ENCODE data around the gene MB21D2. TPM values are rescaled to one million over a fixed set of nuclear protein-coding genes. Genes with fewer than 3 reads are reported as not detected.
"Not testable (repeated sequence)": the region's sequence is repeated elsewhere in the genome, so short reads cannot be mapped to it uniquely, and the experiment has no call there.

MB21D2 gene
- total RNA-seq, 3 donors from 2014 or later = 3.0 to 4.6 (median 3.4) TPM

DNA sequence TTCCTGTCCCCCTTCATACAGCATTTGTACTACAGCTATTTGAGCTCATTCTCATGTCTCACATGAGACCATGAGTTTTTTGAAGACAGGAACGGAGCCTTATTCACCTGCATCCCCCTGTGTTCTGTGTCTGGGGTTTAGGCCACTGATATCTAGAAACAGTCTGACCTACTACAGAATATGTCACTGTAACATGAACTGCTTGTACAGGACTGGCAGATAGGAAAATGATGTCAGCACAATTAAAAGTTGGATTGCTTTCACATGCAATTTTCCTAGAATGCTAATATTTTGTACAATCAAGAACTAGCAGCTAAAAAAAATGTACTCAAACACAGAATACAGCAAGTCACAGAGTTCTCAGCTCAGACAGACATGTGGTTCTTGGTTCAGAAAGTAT lies 99.5 kb downstream of the MB21D2 start:
- Mint-ChIP-seq H3K27me3 (ENCODE audit: low read depth) (no peaks in the 10 kb centered on the region), H3K36me3 (ENCODE audit: insufficient read depth) (no peaks in the 10 kb centered on the region), H3K4me1 (ENCODE audit: low read depth) (peaks cover 37% of the 10 kb centered on the region), H3K4me3 (no peak overlapping the region), H3K9me3 (no peaks in the 10 kb centered on the region)
- no peak for ATAC-seq
- no peak for DNase-seq

DNA sequence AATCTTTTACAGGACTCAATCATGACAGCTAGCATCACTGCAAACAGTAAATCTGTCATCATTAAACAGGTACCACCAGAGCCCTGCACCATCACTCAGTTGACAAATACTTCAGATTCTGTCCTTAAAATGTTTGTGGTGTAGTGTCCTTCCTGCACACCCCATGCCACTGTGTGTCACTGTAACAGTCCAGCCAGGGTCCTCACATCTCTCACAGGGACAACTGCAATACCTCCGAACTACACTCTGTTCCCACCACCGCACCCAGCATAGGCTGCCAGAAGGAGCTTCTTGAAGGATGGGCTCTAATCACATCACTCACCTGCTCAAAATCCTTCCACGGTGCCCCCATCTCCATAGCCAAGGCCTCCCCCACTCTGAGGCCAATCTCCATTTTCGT lies 100.2 kb downstream of the MB21D2 start:
- Mint-ChIP-seq H3K36me3 (ENCODE audit: insufficient read depth) (no peaks in the 10 kb centered on the region), H3K4me3 (no peak overlapping the region), H3K4me1 (ENCODE audit: low read depth) (peaks cover 40% of the 10 kb centered on the region), H3K27me3 (ENCODE audit: low read depth) (no peaks in the 10 kb centered on the region), H3K9me3 (no peaks in the 10 kb centered on the region)
- DNase-seq (no peak), ATAC-seq (peak in 1 of 2 donors; percentile 18)

DNA sequence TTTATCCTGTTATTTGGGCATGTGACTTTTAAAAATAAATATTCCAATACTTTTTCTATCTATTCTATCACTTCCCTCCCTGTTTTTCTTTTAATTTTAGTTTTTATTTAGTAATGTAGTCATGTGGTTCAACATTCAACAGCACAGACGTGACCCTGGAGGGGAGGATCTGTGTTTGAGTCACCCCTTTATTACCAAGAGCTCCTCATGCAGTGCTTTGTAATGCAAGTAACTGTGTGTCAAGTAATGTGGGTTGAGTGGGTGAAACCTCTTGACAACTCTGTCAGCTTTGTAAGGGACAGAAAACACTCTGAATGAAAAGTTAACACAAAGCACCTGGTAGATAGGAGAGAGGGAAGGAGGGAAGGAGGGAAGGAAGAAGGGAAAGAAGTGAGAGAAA lies 100.6 kb downstream of the MB21D2 start:
- Mint-ChIP-seq H3K4me1 (ENCODE audit: low read depth) (peaks cover 40% of the 10 kb centered on the region), H3K27me3 (ENCODE audit: low read depth) (no peaks in the 10 kb centered on the region), H3K36me3 (ENCODE audit: insufficient read depth) (no peaks in the 10 kb centered on the region), H3K4me3 (no peak overlapping the region), H3K9me3 (no peaks in the 10 kb centered on the region)
- no peak for DNase-seq
- ATAC-seq = peak; percentile 73 to 74

DNA sequence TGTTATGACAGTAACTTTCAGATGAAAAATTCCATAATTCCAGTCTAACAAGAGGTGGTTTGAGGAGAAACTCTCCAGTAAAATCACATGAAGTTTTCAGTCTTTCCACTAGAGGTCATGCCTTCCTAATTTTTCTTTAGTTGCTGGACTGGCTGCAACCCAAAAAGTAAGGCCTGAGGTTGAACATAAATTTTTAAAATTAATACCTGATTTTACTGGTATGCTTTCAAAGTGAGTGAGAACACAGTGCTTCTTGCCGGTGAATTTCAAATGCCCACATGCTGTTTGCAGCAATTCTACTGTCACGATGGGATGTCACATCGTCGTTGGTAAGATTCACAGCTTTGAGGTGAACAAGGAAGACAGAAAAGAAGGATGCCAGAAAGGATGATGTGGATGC lies 101.3 kb downstream of the MB21D2 start:
- no peaks in the 10 kb centered on the region for H3K9me3 Mint-ChIP-seq
- no peak overlapping the region for H3K4me3 Mint-ChIP-seq
- DNase-seq = no peak
- peaks cover 39% of the 10 kb centered on the region for H3K4me1 Mint-ChIP-seq (ENCODE audit: low read depth)
- H3K27me3 Mint-ChIP-seq (ENCODE audit: low read depth) = no peaks in the 10 kb centered on the region
- no peaks in the 10 kb centered on the region for H3K36me3 Mint-ChIP-seq (ENCODE audit: insufficient read depth)
- ATAC-seq = no peak

DNA sequence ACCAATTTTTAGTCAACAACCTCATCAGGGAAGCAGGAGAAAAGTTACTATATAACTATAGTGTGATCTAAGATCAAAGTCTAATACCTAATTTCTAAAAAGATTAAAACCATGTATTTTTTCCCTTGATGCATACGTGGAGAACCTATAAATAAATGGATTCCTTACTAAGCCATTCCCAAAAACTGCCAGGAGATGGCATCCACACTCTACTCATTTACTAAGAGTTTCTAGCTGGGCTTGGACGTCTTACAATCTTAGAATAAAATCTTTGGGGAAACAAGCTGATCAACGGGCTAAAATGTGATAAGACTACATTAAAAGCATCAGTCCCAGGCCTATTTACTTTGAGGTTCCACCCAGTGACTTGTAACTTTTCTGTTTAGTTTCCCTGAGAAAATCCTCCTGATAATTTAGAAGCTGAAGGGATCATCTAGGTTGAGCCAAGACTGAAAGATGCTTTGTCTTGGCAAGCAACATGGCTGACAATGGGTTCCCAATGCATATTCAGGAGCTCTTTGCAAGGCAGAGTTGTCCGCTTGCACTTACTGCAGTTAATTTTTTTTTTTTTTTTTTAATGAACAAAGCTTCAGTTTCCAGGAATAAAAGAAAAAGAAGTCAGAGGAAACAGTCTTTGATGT lies 104.8 kb downstream of the MB21D2 start:
- no peaks in the 10 kb centered on the region for H3K27me3 Mint-ChIP-seq (ENCODE audit: low read depth)
- no peak for DNase-seq
- no peaks in the 10 kb centered on the region for H3K36me3 Mint-ChIP-seq (ENCODE audit: insufficient read depth)

DNA sequence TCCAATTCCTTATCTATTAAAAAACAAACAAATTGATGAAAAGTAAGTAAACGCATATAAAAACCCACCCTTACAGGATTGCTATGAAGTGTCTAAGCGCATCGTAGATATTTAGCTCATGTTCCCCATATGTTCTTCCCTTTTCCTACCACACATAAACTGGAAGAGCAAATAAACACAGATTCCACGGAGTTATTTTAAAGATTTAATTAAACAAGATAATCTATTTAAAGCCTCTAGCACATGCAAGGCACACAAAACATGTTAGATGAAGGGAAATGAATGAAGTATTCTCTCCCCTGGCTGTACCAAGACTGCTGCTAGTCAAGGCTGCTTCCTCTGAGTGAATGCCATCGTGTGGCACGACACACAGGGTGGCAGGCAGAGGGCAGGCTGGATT lies 111.9 kb downstream of the MB21D2 start:
- Mint-ChIP-seq H3K36me3 (ENCODE audit: insufficient read depth) (no peaks in the 10 kb centered on the region), H3K9me3 (no peaks in the 10 kb centered on the region), H3K27me3 (ENCODE audit: low read depth) (no peaks in the 10 kb centered on the region), H3K4me1 (ENCODE audit: low read depth) (no peaks in the 10 kb centered on the region), H3K4me3 (no peak overlapping the region)
- ATAC-seq (no peak), DNase-seq (no peak)

More for the DNA sequence above, 104.8 kb downstream of the MB21D2 start:
- Mint-ChIP-seq H3K4me3 (no peak overlapping the region), H3K4me1 (ENCODE audit: low read depth) (peaks cover 18% of the 10 kb centered on the region), H3K9me3 (no peaks in the 10 kb centered on the region)
- ATAC-seq = no peak

DNA sequence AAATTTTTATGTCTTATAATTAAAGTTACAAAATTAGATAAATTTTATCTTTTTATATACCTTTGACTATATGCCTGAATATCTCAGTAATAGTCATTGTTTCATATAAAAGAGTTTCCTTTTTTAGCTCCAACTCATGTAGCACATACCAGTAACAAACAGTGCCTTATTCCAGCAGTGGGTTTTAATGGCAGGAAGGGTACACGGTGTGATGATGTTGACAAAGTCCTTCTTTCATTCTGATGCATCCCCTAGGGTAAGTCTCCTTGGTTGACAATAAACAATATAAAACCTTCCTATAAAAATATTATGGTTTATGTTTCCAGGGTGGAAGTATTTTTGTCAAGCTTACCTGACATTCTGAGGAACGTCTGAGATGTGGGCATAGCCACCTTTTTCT lies 113.2 kb downstream of the MB21D2 start:
- no peak for DNase-seq
- no peaks in the 10 kb centered on the region for H3K36me3 Mint-ChIP-seq (ENCODE audit: insufficient read depth)
- no peaks in the 10 kb centered on the region for H3K4me1 Mint-ChIP-seq (ENCODE audit: low read depth)
- H3K27me3 Mint-ChIP-seq (ENCODE audit: low read depth) = no peaks in the 10 kb centered on the region
- H3K4me3 Mint-ChIP-seq = no peak overlapping the region
- H3K9me3 Mint-ChIP-seq = no peaks in the 10 kb centered on the region
- ATAC-seq = no peak

DNA sequence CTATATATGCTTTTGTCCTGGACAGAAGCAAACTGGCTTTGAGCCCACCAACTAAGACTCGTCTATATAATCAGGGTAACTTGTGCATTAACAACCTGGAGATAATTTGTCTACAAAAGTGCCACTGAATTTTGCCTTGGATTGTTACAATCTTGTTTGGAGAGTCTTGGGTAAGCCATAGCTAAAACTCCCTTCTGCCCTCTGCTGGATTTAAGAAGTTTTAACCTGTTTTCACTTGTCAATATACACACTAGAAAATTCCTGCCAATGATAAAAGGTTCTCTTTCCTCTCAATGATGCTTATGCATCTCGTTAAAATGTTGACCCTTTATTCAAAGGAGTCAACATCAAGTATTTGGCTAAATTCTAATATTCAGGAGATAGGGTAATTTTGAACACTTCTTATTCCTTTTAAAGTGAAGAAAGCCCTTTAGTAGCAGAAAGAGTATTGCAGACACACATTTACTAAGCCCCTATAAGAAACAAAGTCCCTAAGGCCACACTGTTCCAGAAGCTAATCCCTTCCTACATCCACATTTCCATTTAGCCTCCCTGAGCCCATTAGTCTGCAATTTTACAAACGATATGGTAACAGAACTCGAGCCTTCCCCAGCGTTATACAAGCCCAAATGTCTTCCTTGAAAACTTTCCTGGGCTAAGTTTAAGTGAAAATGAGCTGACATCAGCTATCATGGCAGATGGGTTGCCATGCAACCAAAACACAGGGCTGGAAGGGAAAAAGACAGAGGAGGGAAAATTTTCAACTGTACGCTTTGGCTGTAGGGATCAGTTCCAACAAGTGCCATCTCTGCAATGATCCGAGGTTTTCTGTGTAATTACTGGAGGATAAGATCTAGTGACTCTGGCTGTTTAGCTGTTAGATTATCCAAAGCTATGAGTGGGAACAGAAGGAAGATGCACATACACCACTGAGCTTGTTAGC lies 114.4 kb downstream of the MB21D2 start:
- Mint-ChIP-seq H3K27me3 (ENCODE audit: low read depth) (no peaks in the 10 kb centered on the region), H3K36me3 (ENCODE audit: insufficient read depth) (no peaks in the 10 kb centered on the region)

DNA sequence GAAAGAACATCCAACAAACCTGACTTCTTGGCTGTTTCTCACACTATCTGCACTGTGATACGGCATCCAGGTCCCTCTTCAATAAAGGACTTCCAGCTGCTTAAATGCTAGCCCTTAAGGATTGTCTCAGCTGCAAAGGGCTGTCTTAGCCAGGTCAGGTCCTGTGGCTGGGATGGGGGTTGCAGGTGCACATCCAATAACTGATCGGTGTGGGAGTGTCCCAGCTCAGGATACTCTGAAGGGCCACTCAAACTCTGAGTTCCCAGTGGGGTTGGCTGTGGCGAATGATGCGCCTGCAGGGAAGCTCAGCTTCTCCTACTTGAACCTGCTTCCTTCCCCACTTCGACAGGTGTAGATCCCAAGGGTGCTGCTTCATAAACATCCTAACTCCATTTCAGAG lies 115.7 kb downstream of the MB21D2 start:
- H3K9me3 Mint-ChIP-seq = no peaks in the 10 kb centered on the region
- ATAC-seq (no peak), DNase-seq (no peak)
- H3K36me3 Mint-ChIP-seq (ENCODE audit: insufficient read depth) = no peaks in the 10 kb centered on the region
- H3K4me3 Mint-ChIP-seq = no peak overlapping the region
- H3K4me1 Mint-ChIP-seq (ENCODE audit: low read depth) = no peaks in the 10 kb centered on the region
- no peaks in the 10 kb centered on the region for H3K27me3 Mint-ChIP-seq (ENCODE audit: low read depth)

More for the DNA sequence above, 114.4 kb downstream of the MB21D2 start:
- Mint-ChIP-seq H3K9me3 (no peaks in the 10 kb centered on the region), H3K4me3 (no peak overlapping the region), H3K4me1 (ENCODE audit: low read depth) (no peaks in the 10 kb centered on the region)
- no peak for ATAC-seq
- DNase-seq = no peak

DNA sequence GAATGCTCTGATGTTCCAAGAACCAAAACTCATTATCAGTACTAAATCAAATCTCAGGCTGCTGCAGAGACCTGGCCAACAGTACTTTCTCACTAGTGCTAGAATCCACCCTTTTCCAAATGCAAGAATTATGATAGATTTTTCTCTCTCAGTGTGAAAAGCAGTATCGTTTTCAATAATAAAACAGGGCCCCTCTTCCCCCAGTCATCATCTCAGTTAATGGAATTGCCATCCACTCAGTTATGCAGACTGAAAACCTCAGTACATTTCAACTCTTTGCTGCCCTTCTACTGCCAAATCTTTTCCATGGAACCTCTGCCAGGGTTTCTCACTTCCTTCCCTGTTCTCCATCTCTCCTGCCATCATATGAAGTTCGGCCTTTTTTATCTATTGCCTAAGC lies 117.9 kb downstream of the MB21D2 start:
- H3K4me3 Mint-ChIP-seq = no peak overlapping the region
- no peaks in the 10 kb centered on the region for H3K27me3 Mint-ChIP-seq (ENCODE audit: low read depth)
- H3K4me1 Mint-ChIP-seq (ENCODE audit: low read depth) = no peaks in the 10 kb centered on the region
- no peaks in the 10 kb centered on the region for H3K9me3 Mint-ChIP-seq
- DNase-seq (no peak), ATAC-seq (no peak)
- H3K36me3 Mint-ChIP-seq (ENCODE audit: insufficient read depth) = no peaks in the 10 kb centered on the region

DNA sequence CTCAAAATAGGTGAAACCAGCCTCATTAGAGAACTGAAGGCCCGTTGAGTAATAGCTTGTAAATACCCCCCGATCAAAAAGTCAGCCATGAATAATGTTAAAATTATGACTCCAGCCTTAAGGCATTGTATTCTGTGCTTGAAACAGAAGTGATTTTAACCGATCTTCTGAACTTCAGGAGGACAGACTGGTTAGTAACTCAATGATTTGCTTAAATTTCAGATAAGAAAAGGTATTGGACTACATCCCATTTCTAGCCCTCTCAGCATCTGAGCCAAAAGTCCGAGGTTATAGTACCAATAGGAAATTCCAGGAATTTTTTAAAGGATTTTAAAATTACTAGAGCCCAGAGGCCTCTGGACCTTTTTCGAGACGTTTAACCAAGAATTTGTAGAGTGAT lies 122.6 kb downstream of the MB21D2 start:
- Mint-ChIP-seq H3K27me3 (ENCODE audit: low read depth) (no peaks in the 10 kb centered on the region), H3K4me3 (no peak overlapping the region)

DNA sequence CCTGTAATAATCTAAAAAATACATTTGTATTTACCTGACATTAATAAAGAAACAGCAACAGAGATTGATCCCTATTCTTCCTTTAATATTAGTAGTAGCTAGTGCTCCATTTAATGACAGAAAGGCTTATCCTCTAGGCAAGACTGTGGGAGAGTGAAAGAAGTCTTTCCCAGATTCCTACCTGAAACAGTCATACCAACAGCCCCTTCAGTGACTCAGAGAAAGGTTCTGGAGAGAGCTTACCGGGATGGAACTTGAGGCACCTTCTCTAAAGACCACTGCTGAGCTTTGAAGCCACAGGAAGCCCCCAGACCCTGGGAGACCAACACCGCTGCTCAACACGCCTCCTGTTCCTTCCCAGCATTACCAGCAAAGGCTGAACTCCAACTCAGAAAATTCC lies 123.4 kb downstream of the MB21D2 start:
- no peaks in the 10 kb centered on the region for H3K36me3 Mint-ChIP-seq (ENCODE audit: insufficient read depth)
- H3K4me1 Mint-ChIP-seq (ENCODE audit: low read depth) = no peaks in the 10 kb centered on the region
- H3K4me3 Mint-ChIP-seq = no peak overlapping the region
- DNase-seq (no peak), ATAC-seq (no peak)
- no peaks in the 10 kb centered on the region for H3K27me3 Mint-ChIP-seq (ENCODE audit: low read depth)
- no peaks in the 10 kb centered on the region for H3K9me3 Mint-ChIP-seq

More for the DNA sequence above, 122.6 kb downstream of the MB21D2 start:
- ATAC-seq (no peak), DNase-seq (no peak)
- Mint-ChIP-seq H3K9me3 (no peaks in the 10 kb centered on the region), H3K36me3 (ENCODE audit: insufficient read depth) (no peaks in the 10 kb centered on the region), H3K4me1 (ENCODE audit: low read depth) (no peaks in the 10 kb centered on the region)

DNA sequence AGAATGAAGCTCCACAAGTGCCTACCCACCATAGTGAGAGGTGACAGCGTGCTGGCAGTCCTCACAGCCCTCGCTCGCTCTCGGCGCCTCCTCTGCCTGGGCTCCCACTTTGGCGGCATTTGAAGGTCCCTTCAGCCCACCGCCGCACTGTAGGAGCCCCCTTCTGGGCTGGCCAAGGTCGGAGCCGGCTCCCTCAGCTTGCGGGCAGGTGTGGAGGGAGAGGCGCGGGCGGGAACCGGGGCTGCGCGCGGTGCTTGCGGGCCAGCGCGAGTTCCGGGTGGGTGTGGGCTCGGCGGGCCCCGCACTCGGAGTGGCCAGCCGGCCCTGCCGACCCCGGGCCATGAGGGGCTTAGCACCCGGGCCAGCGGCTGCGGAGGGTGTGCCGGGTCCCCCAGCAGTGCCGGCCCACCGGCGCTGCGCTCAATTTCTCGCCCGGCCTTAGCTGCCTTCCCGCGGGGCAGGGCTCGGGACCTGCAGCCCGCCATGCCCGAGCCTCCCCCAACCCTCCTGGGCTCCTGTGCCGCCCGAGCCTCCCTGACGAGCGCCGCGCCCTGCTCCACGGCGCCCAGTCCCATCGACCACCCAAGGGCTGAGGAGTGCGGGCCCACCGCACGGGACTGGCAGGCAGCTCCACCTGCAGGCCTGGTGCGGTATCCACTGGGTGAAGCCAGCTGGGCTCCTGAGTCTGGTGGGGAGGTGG lies 128.7 kb downstream of the MB21D2 start:
- H3K4me1 Mint-ChIP-seq (ENCODE audit: low read depth); DNase-seq; H3K36me3 Mint-ChIP-seq (ENCODE audit: insufficient read depth); H3K9me3 Mint-ChIP-seq; H3K27me3 Mint-ChIP-seq (ENCODE audit: low read depth); H3K4me3 Mint-ChIP-seq; ATAC-seq: not testable (repeated sequence)

DNA sequence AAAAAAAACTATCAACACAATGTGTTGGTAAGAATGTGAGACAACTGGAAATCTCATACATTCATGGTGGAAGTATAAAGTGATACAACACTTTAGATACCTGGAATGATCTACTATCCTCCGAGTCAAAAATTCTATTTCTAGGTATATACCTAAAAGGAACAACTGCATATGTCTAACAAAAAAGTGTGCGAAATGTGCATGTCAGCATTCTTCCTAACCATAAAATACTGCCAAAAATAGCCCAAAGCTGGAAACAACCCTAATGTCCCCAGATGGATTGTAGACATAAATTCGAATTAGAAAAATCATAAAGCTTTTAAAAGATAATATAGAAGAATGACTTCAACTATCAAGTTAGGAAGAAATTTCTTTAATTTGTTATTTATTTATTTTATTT lies 139.1 kb downstream of the MB21D2 start:
- no peak for ATAC-seq
- Mint-ChIP-seq H3K4me3 (no peak overlapping the region), H3K9me3 (peaks cover 16% of the 10 kb centered on the region), H3K27me3 (ENCODE audit: low read depth) (peaks cover 2% of the 10 kb centered on the region), H3K4me1 (ENCODE audit: low read depth) (no peaks in the 10 kb centered on the region), H3K36me3 (ENCODE audit: insufficient read depth) (no peaks in the 10 kb centered on the region)
- DNase-seq = no peak
